Body of pancreas (tissue), 4 donors: Measurements from ENCODE around the gene SYNE1. TPM values are rescaled to one million over a fixed set of nuclear protein-coding genes. Genes with fewer than 3 reads are reported as not detected.
"Not testable (repeated sequence)": the region's sequence is repeated elsewhere in the genome, so short reads cannot be mapped to it uniquely, and the experiment has no call there.

Experiments
- ATAC-seq: fragments of 150-250 bp; one replicate; pipeline ENCODE4 v1.9.1; 2016
- DNase-seq, 4 donors: peaks; one replicate each; pipeline ENCODE4 v3.0.0-alpha.2; 2019
- H3K27ac ChIP-seq, 4 donors: fragments of 200-600 bp; sonication (generic); 1 replicate in 3 of 4; 2 replicates in 1 of 4; pipeline versions ENCODE4 v1.5.1 to v1.6.1; 2016 to 2019; ENCODE audit warnings: mild to moderate bottlenecking in 1 of 4, mixed read lengths in 1 of 4, moderate library complexity in 1 of 4
- H3K27me3 ChIP-seq, 2 donors: fragments of 200-600 bp; sonication (generic); one replicate each; pipeline ENCODE4 v1.6.0; 2016; ENCODE audit warnings: mild to moderate bottlenecking in 1 of 2
- H3K36me3 ChIP-seq, 2 donors: fragments of 200-600 bp; sonication (generic); replicated peaks in 1 of 2; 2 replicates each; pipeline ENCODE4 v1.5.1; 2016; ENCODE audit warnings: low read depth in 2 of 2; ENCODE audit not compliant: insufficient read depth in 1 of 2
- H3K4me1 ChIP-seq: fragments of 200-600 bp; sonication (generic); one replicate; pipeline ENCODE4 v1.6.0; 2016
- H3K4me3 ChIP-seq, 2 donors: fragments of 200-600 bp; sonication (generic); 1 replicate in 1 of 2; 2 replicates in 1 of 2; pipeline ENCODE4 v1.5.1; 2016 to 2019
- H3K9me3 ChIP-seq, 3 donors: fragments of 200-600 bp; sonication (generic); 1 replicate in 2 of 3; 2 replicates in 1 of 3; pipeline ENCODE4 v1.5.1; 2016
- POLR2A ChIP-seq, 3 donors: fragments of 450-650 bp; IDR thresholded peaks; one replicate each; pipeline ENCODE4 v1.6.1; 2016; ENCODE audit warnings: antibody characterized with exemption in 3 of 3, mild to moderate bottlenecking in 2 of 3
- WGBS, 2 donors: methylation state at CpG; one replicate each; pipeline ENCODE4 v1.1.5; 2017; 5-methylcytosine and 5-hydroxymethylcytosine counted together
- intact Hi-C: fragments of 100-400 bp; cut with DNase I; formaldehyde crosslinking; loops from one replicate; pipeline ENCODE4 v1.15.1; 2023
- small RNA-seq: library from RNA; depleted of rRNA; stranded (forward); fragments of <200 nt; gene quantifications from one replicate; pipeline ENCODE3, GENCODE V24; 2016
- total RNA-seq, 2 donors: library from RNA; depleted of rRNA; stranded (reverse); fragments of >200 nt; gene quantifications; one replicate each; pipeline ENCODE4 v1.1.0, GENCODE V29; 2016
- TF ChIP-seq, protein P1 (sequence below), 7 experiments: fragments of 450-650 bp in 4 of 7; fragments of 200-600 bp in 3 of 7; sonication (generic) in 3 of 7; IDR thresholded peaks; one replicate each; pipeline ENCODE4 v1.5.1; 2016 to 2019; ENCODE audit warnings: antibody characterized with exemption in 7 of 7

Gene SYNE1
- total RNA-seq, 2 donors from 2014 or later = 109 to 123 TPM

GRCh38 chr6:152078001-152078400, 559.2 kb downstream of the SYNE1 start:
- Histone ChIP-seq H3K36me3 (no peaks in the 10 kb centered on the region), H3K27me3 (no peaks in the 10 kb centered on the region), H3K9me3 (peaks cover 0 to 13% (median 0%) of the 10 kb centered on the region in 3 donors), H3K4me1 (no peaks in the 10 kb centered on the region), H3K27ac (no peak overlapping the region), H3K4me3 (no peak overlapping the region)
- DNase-seq (no peak), ATAC-seq (no peak)
- WGBS, 2 donors = 53 to 69% methylated on average over 4 of the region's 4 CpGs
- intact Hi-C loops = no loop called here
- TF ChIP-seq, protein P1, sequence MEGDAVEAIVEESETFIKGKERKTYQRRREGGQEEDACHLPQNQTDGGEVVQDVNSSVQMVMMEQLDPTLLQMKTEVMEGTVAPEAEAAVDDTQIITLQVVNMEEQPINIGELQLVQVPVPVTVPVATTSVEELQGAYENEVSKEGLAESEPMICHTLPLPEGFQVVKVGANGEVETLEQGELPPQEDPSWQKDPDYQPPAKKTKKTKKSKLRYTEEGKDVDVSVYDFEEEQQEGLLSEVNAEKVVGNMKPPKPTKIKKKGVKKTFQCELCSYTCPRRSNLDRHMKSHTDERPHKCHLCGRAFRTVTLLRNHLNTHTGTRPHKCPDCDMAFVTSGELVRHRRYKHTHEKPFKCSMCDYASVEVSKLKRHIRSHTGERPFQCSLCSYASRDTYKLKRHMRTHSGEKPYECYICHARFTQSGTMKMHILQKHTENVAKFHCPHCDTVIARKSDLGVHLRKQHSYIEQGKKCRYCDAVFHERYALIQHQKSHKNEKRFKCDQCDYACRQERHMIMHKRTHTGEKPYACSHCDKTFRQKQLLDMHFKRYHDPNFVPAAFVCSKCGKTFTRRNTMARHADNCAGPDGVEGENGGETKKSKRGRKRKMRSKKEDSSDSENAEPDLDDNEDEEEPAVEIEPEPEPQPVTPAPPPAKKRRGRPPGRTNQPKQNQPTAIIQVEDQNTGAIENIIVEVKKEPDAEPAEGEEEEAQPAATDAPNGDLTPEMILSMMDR (IDR thresholded peaks at IDR 0.05) = no peak
- TF ChIP-seq POLR2A (IDR thresholded peaks at IDR 0.05) = no peak

GRCh38 chr6:152076242-152076641, 560.9 kb downstream of the SYNE1 start:
- H3K9me3 ChIP-seq = peaks cover 0 to 13% (median 0%) of the 10 kb centered on the region in 3 donors
- ATAC-seq, H3K27me3 ChIP-seq, H3K27ac ChIP-seq, DNase-seq, H3K4me1 ChIP-seq, H3K36me3 ChIP-seq, H3K4me3 ChIP-seq, intact Hi-C loops: not testable (repeated sequence)
- WGBS, 2 donors = 48 to 67% methylated on average over 3 of the region's 3 CpGs

- no peaks in the 10 kb centered on the region for H3K27me3 ChIP-seq
- no peak overlapping the region for H3K4me3 ChIP-seq
- H3K27ac ChIP-seq = no peak overlapping the region
- no peaks in the 10 kb centered on the region for H3K36me3 ChIP-seq
- TF ChIP-seq, protein P1 (IDR thresholded peaks at IDR 0.05) = no peak
- TF ChIP-seq POLR2A (IDR thresholded peaks at IDR 0.05) = no peak
- WGBS, 2 donors = 50 to 69% methylated on average over 3 of the region's 3 CpGs
- no peak for DNase-seq
- H3K4me1 ChIP-seq = no peaks in the 10 kb centered on the region
- H3K9me3 ChIP-seq = peaks cover 0 to 6% (median 0%) of the 10 kb centered on the region in 3 donors
- intact Hi-C loops = no loop called here
- ATAC-seq = no peak
Measured at GRCh38 chr6:152071843-152072242, 565.3 kb downstream of the SYNE1 start.

Small RNA genes lying within 50 kb of the gene (small RNA-seq; reads per million reads assigned to genes)
- not detected for gene RNA5SP223

Other genes starting within 250 kb of the SYNE1 start
- 1 to 10 TPM; 3.9 to 4.6 TPM for gene MYCT1, start 60.5 kb upstream of the SYNE1 start, total RNA-seq
- gene VIP, start 113.4 kb upstream of the SYNE1 start, total RNA-seq = 10 to 100 TPM in 1 of 2 donors, not detected in 1; 16.6 TPM